Subcutaneous abdominal adipose tissue (tissue), 5 donors: ENCODE measurements around the gene ARHGAP33.
"Not testable (repeated sequence)": the region's sequence is repeated elsewhere in the genome, so short reads cannot be mapped to it uniquely, and the experiment has no call there.

ENCODE experiments used
- H3K27ac ChIP-seq: one replicate; pipeline ENCODE4 v1.7.0; 2013; ENCODE audit warnings: low read depth, mild to moderate bottlenecking, inconsistent platforms, low read length, moderate library complexity
- H3K27me3 ChIP-seq, 5 donors: one replicate each; pipeline ENCODE4 v1.7.0; 2013; ENCODE audit warnings: low read length in 5 of 5, inconsistent platforms in 1 of 5; ENCODE audit not compliant: control insufficient read depth in 5 of 5, insufficient read depth in 4 of 5
- H3K36me3 ChIP-seq, 5 donors: one replicate each; pipeline ENCODE4 v1.7.0; 2013; ENCODE audit warnings: low read length in 5 of 5; ENCODE audit not compliant: control insufficient read depth in 5 of 5, insufficient read depth in 5 of 5
- H3K4me1 ChIP-seq, 5 donors: one replicate each; pipeline ENCODE4 v1.7.0; 2013; ENCODE audit warnings: low read length in 5 of 5, mild to moderate bottlenecking in 3 of 5, moderate library complexity in 1 of 5; ENCODE audit not compliant: control insufficient read depth in 5 of 5, insufficient read depth in 5 of 5
- H3K4me3 ChIP-seq, 5 donors: one replicate each; pipeline ENCODE4 v1.7.0; 2013; ENCODE audit warnings: low read length in 5 of 5, low read depth in 1 of 5
- H3K9ac ChIP-seq, 5 donors: one replicate each; pipeline ENCODE4 v1.7.0; 2013; ENCODE audit warnings: low read length in 5 of 5, mild to moderate bottlenecking in 4 of 5, moderate library complexity in 3 of 5
- H3K9me3 ChIP-seq, 5 donors: one replicate each; pipeline ENCODE4 v1.7.0; 2013; ENCODE audit warnings: low read length in 5 of 5; ENCODE audit not compliant: control insufficient read depth in 5 of 5
- donor health status: healthy.
- donor health status: healthy.
- donor health status: healthy.
- donor health status: healthy.
- donor health status: healthy.

The ARHGAP33 gene

DNA sequence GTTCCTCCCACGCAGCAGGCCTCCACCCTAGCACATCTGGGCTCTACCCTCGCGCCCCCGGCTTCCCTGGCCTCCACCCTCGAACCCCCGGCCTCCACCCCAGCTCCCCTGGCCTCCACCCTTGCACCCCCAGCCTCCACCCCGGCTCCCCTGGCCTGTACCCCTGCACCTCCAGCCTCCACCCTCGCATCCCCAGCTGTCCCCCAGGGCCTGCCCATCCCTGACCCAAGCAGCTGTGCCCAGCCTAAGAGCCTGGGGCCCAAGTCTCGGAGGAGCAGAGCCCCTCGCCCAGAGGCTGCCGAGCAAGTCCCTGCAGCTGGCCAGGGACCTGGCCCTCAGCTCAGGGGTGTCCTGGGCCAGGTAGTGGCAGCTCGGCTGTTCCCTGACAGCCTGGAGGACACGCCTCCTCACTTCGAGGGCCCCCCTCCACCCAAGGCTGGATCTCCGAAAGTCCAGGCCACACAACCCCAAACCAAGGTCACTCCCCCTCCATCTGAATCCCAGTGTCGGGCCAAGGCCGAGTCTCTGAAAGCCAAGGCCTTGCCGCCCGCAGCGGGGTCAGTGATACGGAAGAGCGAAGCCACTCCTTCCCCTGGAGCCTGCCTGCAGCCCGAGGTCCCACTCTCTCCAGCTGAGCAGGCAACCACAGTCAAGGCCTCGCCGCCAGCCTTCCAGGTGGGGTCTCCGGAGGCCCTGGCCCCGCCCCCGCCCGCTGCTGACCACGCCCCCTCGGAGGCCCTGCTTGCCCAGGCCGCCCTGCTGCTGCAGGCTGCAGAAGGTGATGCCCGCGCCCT, 7.9 kb upstream of the ARHGAP33 start:
- no peaks in the 10 kb centered on the region for H3K9me3 ChIP-seq
- H3K9ac ChIP-seq: no peak overlapping the region
- peaks cover 0 to 35% (median 17%) of the 10 kb centered on the region in 5 donors for H3K36me3 ChIP-seq
- no peak overlapping the region for H3K4me3 ChIP-seq
- no peaks in the 10 kb centered on the region for H3K27me3 ChIP-seq
- no peak overlapping the region for H3K27ac ChIP-seq
- no peaks in the 10 kb centered on the region for H3K4me1 ChIP-seq

DNA sequence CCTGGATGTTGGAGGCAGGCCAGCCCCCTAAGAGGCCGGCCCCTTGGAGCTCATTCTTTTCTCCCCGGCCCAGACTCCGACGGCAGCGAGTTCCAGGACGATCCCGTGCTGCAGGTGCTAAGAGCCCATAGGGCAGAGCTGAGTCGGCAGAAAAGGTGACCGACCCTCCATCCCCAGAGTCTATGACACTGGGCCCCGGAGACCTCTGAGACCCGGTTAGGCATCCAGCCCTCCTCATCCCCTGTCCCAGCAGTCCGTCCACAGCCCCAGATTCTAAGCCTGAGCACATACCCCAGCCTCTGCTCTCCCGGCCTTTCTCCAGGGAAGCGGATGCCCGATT, 7.3 kb upstream of the ARHGAP33 start:
- Histone ChIP-seq H3K9ac (no peak overlapping the region), H3K9me3 (no peaks in the 10 kb centered on the region), H3K4me3 (no peak overlapping the region), H3K27ac (no peak overlapping the region), H3K27me3 (no peaks in the 10 kb centered on the region), H3K36me3 (peaks cover 0 to 34% (median 17%) of the 10 kb centered on the region in 5 donors), H3K4me1 (no peaks in the 10 kb centered on the region)

DNA sequence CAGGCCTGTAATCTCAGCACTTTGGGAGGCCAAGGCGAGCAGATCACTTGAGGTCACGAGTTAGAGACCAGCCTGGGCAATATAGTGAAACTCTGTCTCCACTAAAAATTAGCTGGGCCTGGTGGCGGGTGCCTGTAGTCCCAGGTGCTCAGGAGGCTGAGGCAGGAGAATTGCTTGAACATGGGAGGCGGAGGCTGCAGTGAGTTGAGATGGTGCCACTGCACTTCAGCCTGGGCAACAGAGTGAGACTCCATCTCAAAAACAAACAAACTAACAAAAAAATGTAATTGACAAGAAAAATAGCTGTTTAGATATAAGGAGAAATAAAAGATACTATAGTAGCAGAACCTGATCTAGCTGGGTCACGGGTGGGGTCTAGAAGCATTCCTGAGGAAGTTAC, 3.0 kb upstream of the ARHGAP33 start:
- Histone ChIP-seq H3K4me1 (peaks cover 5 to 18% (median 10%) of the 10 kb centered on the region in 5 donors), H3K36me3 (peaks cover 0 to 12% (median 3%) of the 10 kb centered on the region in 5 donors)
- not testable (repeated sequence) for H3K4me3 ChIP-seq, H3K9me3 ChIP-seq, H3K9ac ChIP-seq, H3K27ac ChIP-seq, H3K27me3 ChIP-seq

DNA sequence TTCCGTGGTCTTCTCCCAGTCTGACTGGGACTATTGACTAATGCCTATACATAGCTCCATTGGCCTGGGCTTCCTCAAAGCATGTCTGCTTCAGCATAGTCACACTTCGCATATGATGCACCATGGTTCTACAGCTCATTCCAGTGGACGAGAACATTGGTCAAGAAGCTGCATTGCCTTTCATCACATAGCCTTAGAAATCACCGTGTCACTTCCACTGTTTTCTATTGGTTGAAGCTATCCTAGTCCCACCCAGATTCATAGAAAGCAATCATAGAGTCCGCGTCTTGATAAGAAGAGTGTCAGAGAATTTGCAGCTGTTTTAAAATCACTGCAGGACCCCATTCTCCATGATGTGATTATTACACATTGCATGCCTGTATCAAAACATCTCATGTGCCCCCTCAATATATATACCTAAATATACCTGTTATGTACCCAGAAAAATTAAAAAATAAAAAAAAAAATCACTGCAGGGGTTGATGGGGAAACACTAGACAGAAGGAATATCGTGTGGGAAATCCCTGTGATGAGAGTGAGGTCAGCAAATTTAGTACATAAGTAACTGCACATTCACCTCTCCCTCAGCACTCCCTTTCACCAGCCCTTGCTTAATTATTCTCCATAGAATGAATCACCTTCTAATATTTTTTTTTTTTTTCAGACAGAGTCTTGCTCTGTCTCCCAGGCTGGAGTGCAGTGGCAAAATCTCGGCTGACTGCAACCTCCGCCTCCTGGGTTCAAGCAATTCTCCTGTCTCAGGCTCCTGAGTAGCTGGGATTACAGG, 2.2 kb upstream of the ARHGAP33 start:
- no peaks in the 10 kb centered on the region for H3K27me3 ChIP-seq
- H3K9ac ChIP-seq: no peak overlapping the region
- H3K27ac ChIP-seq: no peak overlapping the region
- H3K4me3 ChIP-seq: no peak overlapping the region
- H3K4me1 ChIP-seq: peaks cover 5 to 18% (median 10%) of the 10 kb centered on the region in 5 donors
- peaks cover 0 to 10% (median 3%) of the 10 kb centered on the region in 5 donors for H3K36me3 ChIP-seq
- H3K9me3 ChIP-seq: no peaks in the 10 kb centered on the region

DNA sequence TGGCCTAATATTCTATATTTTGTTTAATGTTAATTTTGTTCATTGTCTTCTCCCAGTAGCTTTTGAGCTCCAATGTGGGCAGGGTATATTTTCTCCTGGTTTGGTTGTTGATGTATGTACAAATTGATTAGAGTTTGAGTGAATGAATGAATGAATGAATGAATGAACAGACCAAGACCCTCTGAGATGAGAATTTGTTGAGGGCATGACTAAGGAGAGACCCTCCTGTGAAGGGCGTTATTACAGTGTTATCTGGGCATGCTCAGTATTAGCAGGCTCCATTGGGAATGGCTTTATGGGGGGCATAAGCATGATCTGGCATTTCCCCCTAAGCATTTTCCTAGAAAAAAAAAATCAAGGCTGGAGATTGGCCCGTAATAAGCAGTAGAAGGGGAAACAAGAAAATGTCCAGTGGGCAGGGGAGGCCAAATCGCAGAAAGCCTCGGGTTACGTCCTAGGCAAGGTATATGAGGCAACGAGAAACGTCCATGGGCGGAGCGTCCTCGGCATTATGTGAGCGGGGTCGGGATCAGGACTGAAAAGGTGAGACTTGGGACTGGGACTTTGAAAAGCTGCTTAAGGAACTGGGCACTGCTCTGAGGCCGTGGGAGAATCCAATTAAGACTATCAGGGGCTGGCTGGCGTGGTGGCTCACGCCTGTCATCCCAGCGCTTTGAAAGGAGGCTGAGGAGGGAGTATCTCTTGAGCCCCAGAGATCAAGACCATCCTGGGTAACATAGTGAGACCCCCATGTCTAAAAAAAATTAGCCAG, 904 bp upstream of the ARHGAP33 start:
- Histone ChIP-seq H3K9me3 (no peaks in the 10 kb centered on the region), H3K27me3 (no peaks in the 10 kb centered on the region), H3K9ac (peak overlapping the region in 1 of 5 donors; percentile 34), H3K27ac (no peak overlapping the region), H3K4me3 (peak overlapping the region; percentile 64 to 77 (median 69)), H3K4me1 (peaks cover 5 to 18% (median 10%) of the 10 kb centered on the region in 5 donors), H3K36me3 (peaks cover 0 to 12% (median 2%) of the 10 kb centered on the region in 5 donors)

DNA sequence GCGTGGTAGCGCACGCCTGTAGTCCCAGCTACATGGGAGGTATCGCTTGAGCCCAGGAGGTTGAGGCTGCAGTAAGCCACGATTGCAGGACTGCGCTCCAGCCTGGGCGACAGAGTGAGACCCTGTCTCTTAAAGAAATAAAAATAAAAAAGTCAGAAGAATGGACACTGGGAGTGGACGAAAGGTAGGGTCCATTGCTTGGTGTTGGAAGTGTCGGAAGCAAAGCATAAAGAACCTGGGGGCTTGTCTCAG, 392 bp upstream of the ARHGAP33 start:
- Histone ChIP-seq H3K36me3 (peaks cover 0 to 15% (median 2%) of the 10 kb centered on the region in 5 donors), H3K27ac (no peak overlapping the region), H3K9me3 (no peaks in the 10 kb centered on the region), H3K9ac (peak overlapping the region in 1 of 5 donors; percentile 34), H3K4me1 (peaks cover 5 to 18% (median 10%) of the 10 kb centered on the region in 5 donors), H3K27me3 (no peaks in the 10 kb centered on the region), H3K4me3 (peak overlapping the region; percentile 64 to 77 (median 69))

DNA sequence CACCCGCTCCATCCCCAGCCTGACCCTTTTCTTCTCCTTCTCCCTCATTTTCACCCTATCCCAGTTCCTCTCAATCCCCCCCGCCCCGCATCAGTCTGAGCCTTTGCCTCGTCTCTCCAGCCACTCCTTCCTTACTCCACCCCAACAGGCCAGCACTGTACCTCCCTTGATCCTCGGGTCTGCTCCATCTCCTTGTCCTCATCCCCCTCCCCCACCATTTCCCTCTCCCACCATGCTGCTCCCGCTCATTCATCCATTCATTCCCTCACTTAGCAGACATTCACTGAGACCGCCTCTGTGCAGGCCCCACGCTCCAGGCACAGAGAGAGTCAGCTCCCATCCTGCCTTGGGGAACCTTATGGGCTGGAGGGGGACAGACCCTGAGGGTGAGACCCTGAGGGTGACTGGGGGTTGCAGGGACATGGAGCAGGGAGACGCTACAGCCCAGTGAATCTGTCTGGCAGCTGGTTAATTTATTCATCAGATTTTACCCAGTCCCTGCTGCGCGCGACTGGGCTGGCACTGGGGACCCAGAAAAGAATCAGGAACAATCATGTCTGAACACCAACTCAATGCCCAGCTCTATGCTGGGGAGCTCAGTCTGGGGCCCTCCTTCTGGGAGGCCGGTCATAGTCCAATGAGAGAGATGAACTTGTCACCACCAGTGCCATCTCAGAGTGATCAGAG, 881 bp downstream of the ARHGAP33 start:
- Histone ChIP-seq H3K9me3 (no peaks in the 10 kb centered on the region), H3K9ac (peak overlapping the region in 1 of 5 donors; percentile 52), H3K27ac (no peak overlapping the region), H3K36me3 (peaks cover 0 to 25% (median 9%) of the 10 kb centered on the region in 5 donors), H3K4me3 (peak overlapping the region in 4 of 5 donors; percentile 25 to 77 (median 68)), H3K27me3 (no peaks in the 10 kb centered on the region), H3K4me1 (peaks cover 5 to 18% (median 10%) of the 10 kb centered on the region in 5 donors)

DNA sequence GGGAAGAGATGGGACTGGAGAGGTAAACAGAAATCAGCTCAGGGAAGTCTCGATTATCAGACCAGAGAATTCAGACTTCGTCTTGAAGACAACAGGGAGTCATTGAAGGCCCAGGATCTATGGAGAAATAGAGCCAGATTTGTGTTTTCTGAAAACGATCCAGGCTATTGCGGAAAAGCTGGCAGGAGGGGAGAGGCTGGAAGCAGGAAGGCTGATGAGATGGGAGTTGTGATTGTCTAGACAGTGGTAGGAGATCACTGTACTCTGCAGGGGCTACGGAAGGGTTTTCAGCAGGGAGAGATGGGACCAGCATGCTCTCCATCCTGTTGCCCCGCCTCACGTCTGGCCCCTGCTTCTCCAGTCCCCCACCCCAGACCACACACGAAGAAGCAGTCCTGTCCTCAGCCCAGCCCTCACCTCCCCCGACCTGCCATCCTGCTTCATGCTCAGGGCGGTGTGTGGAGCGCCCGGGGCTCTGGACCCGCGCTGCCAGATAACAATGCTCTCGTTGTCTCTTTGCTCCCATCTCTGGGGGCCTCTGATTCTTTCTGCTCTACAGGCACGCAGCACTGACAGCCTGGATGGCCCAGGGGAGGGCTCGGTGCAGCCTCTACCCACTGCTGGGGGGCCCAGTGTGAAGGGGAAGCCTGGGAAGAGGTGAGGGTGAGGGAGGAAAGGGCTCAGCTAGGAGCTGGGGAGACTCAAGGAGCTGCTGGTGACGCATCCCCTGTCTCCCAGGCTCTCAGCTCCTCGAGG, 1.9 kb downstream of the ARHGAP33 start:
- H3K4me1 ChIP-seq: peaks cover 5 to 18% (median 10%) of the 10 kb centered on the region in 5 donors
- no peaks in the 10 kb centered on the region for H3K9me3 ChIP-seq
- H3K9ac ChIP-seq: no peak overlapping the region
- H3K27ac ChIP-seq: no peak overlapping the region
- H3K4me3 ChIP-seq: no peak overlapping the region
- H3K27me3 ChIP-seq: no peaks in the 10 kb centered on the region
- peaks cover 0 to 35% (median 14%) of the 10 kb centered on the region in 5 donors for H3K36me3 ChIP-seq

DNA sequence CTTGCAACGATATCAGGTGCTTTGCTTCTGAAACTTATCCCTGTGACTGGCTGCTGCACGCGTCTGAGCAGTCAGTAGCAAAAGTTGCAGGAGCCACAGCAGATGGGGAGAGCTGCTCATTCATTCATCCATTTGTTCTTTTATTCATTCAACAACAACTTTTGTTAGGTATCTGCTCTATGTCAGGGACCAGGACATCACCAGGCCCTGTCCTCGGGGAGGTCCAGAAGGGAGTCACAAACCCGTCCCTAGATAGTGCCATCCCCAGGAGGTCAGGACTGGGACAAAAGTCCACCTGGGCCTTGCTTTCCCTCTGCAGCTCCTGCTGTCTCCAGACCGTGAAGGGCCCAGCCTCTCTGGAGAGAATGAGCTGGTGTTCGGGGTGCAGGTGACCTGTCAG, 2.6 kb downstream of the ARHGAP33 start:
- Histone ChIP-seq H3K4me1 (peaks cover 5 to 18% (median 10%) of the 10 kb centered on the region in 5 donors), H3K9ac (no peak overlapping the region), H3K36me3 (peaks cover 0 to 42% (median 21%) of the 10 kb centered on the region in 5 donors), H3K4me3 (no peak overlapping the region), H3K27ac (no peak overlapping the region), H3K27me3 (no peaks in the 10 kb centered on the region), H3K9me3 (no peaks in the 10 kb centered on the region)
